ENCODE measurements around the gene DACH2. TPM values are rescaled to one million over a fixed set of nuclear protein-coding genes. Genes with fewer than 3 reads are reported as not detected.

DACH2 gene
- not detected in 2 replicates for total RNA-seq

DNA sequence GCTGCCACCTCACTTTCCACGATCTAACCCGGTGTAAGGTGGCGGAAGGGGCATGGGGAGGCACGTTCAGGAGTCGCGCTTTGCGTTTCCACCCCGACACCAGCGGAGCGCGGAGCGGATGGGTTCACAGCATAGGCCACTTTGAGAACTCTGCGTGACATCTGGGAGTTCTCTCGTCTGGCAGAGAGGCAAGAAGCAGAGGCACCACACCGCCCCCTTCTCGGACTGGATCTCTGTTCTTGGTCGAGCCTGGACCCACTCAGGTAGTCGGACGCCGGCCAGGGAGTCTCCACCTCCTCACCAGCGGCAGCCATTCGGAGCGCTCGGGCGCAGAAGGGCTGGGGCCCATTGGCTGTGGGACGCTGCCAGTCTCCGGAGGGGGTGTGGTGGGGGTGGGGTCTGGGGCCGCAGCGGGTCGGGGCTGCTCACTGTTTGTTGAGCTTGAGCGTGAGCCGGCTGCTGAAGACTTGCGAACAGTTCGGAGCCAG is at the start of gene DACH2:
DACH2 (plus strand) TSS at position 428 of the 488 bp plus-strand sequence.

Other genes with a start within 250 kb of the DACH2 start
- gene CHM, start 100.9 kb upstream of the DACH2 start, total RNA-seq, result 6.4 and 11.4 TPM in 2 replicates